GM12878 (cell line): ENCODE results near the gene CDC45. TPM values are rescaled to one million over a fixed set of nuclear protein-coding genes. Genes with fewer than 3 reads are reported as not detected.

Experiments
- ATAC-seq: fragments of 200-7000 bp; cut with Tn5 transposase; 3 replicates; pipeline ENCODE4 v1.9.1; 2020; ENCODE audit warnings: mild to moderate bottlenecking, moderate library complexity
- BruUV-seq: library from RNA; stranded (reverse); fragments of 400-500 nt; replicated peaks from 2 replicates; lab custom pipeline; 2021; lab: Mats Ljungman, UMichigan
- CTCF ChIA-PET: fragments of 300-600 bp; sonication (Branson Sonifier 250); formaldehyde crosslinking; extraction: SDS; loops from one replicate; lab custom pipeline; 2021; ENCODE audit warnings: inconsistent platforms; lab: Yijun Ruan, JAX
- POLR2A ChIA-PET: fragments of 350-600 bp; formaldehyde crosslinking; extraction: SDS; loops from one replicate; lab custom pipeline; 2021; ENCODE audit warnings: inconsistent platforms; lab: Charles Lee
- RAD21 ChIA-PET: fragments of 300-600 bp; sonication (Branson Sonifier 250); formaldehyde crosslinking; loops from one replicate; lab custom pipeline; 2023; ENCODE audit warnings: antibody characterized with exemption; ENCODE audit not compliant: unreplicated experiment; lab: Charles Lee
- SMC1A ChIA-PET: fragments of 300-600 bp; sonication (Branson Sonifier 250); formaldehyde crosslinking; loops from one replicate; lab custom pipeline; 2023; ENCODE audit not compliant: unreplicated experiment, uncharacterized antibody; lab: Charles Lee
- DNase-seq: peaks from one replicate; pipeline ENCODE4 v3.0.0-alpha.2; 2011; ENCODE audit warnings: low read depth, low spot score
- FAIRE-seq: peaks from 3 replicates; lab custom pipeline; 2011; peaks lifted over from hg19 to GRCh38; lab: Jason Lieb, UNC
- H2AFZ ChIP-seq: 2 replicates; pipeline ENCODE4 v1.6.0; 2011; ENCODE audit warnings: low read depth, low read length, control low read depth; ENCODE audit not compliant: control insufficient read depth
- H3K27ac ChIP-seq: 2 replicates; pipeline ENCODE4 v1.5.1; 2011; ENCODE audit warnings: control low read depth; ENCODE audit not compliant: control insufficient read depth, insufficient read depth
- H3K27me3 ChIP-seq, 2 experiments: replicated peaks in 1 of 2; 2 replicates each; pipeline versions ENCODE4 v1.6.0 to v1.6.1; 2011; ENCODE audit warnings: low read length in 1 of 2; ENCODE audit not compliant: control insufficient read depth in 2 of 2, insufficient read depth in 2 of 2
- H3K36me3 ChIP-seq, 2 experiments: 2 replicates each; pipeline ENCODE4 v1.5.1; 2011; ENCODE audit warnings: low read length in 1 of 2; ENCODE audit not compliant: control insufficient read depth in 2 of 2, insufficient read depth in 2 of 2
- H3K4me1 ChIP-seq: 2 replicates; pipeline ENCODE4 v1.6.1; 2011; ENCODE audit warnings: mild to moderate bottlenecking, low read length, moderate library complexity, mixed read lengths; ENCODE audit not compliant: control insufficient read depth, insufficient read depth
- H3K4me2 ChIP-seq: 2 replicates; pipeline ENCODE4 v1.6.0; 2011; ENCODE audit warnings: control low read depth; ENCODE audit not compliant: control insufficient read depth, insufficient read depth
- H3K4me3 ChIP-seq: fragments of 200-600 bp; sonication (generic); 2 replicates; pipeline ENCODE4 v1.5.1; 2016
- H3K79me2 ChIP-seq: 2 replicates; pipeline ENCODE4 v1.6.0; 2011; ENCODE audit warnings: low read length; ENCODE audit not compliant: control insufficient read depth, insufficient read depth
- H3K9ac ChIP-seq: 2 replicates; pipeline ENCODE4 v1.8.0; 2011; ENCODE audit warnings: low read length, control low read depth, mixed read lengths; ENCODE audit not compliant: control insufficient read depth, insufficient read depth
- H3K9me3 ChIP-seq: replicated peaks from 3 replicates; pipeline ENCODE4 v1.5.1; 2011; ENCODE audit warnings: mild to moderate bottlenecking, low read length; ENCODE audit not compliant: control insufficient read depth, insufficient read depth
- H4K20me1 ChIP-seq: 2 replicates; pipeline ENCODE4 v1.6.0; 2011; ENCODE audit not compliant: control insufficient read depth, insufficient read depth
- E2F8 ChIP-seq: fragments of 450-650 bp; IDR thresholded peaks from 2 replicates; pipeline ENCODE4 v1.6.1; 2018; ENCODE audit warnings: mild to moderate bottlenecking, low read depth, moderate library complexity; ENCODE audit not compliant: partially characterized antibody
- FOS ChIP-seq: IDR thresholded peaks from 3 replicates; pipeline ENCODE4 v1.6.1; 2011; ENCODE audit warnings: borderline replicate concordance; ENCODE audit not compliant: insufficient read length; ENCODE audit errors: extremely low read depth
- FOXK2 ChIP-seq: fragments of 450-650 bp; IDR thresholded peaks from 2 replicates; pipeline ENCODE4 v1.6.1; 2017; ENCODE audit warnings: mild to moderate bottlenecking, moderate library complexity
- MYC ChIP-seq: IDR thresholded peaks from 2 replicates; pipeline ENCODE4 v1.6.1; 2011; ENCODE audit warnings: mild to moderate bottlenecking, low read length, moderate library complexity, inconsistent platforms; ENCODE audit not compliant: insufficient read depth, insufficient replicate concordance, insufficient read length, severe bottlenecking
- TCF7 ChIP-seq: IDR thresholded peaks from 2 replicates; pipeline ENCODE4 v1.6.1; 2014; ENCODE audit warnings: antibody characterized with exemption, borderline replicate concordance
- WGBS: methylation state at CpG from one replicate; pipeline ENCODE4 v1.1.6; 2016; ENCODE audit warnings: low lambda C conversion rate; ENCODE audit not compliant: insufficient replicate concordance, insufficient coverage; ENCODE audit errors: missing lambda C conversion rate; 5-methylcytosine and 5-hydroxymethylcytosine counted together
- in situ Hi-C: fragments of 300-500 bp; cut with MboI; formaldehyde crosslinking; loops from 9 replicates; pipeline ENCODE4 v1.14.3; 2018; ENCODE audit warnings: mixed read lengths
- intact Hi-C: fragments of 100-400 bp; cut with micrococcal nuclease; formaldehyde crosslinking; loops from one replicate; pipeline ENCODE4 v1.14.2; 2022; ENCODE audit not compliant: unreplicated experiment
- polyA plus RNA-seq, 11 experiments: library from polyadenylated mRNA; depleted of rRNA in 4 of 11; unstranded in 6 of 11; stranded (reverse) in 5 of 11; fragments of >200 nt; fragmentation: Nextera tagmentation in 4 of 11; fragmentation: Illumina TruSeq in 1 of 11; extraction: Ambion mirVana in 4 of 11; extraction: Trizol in 1 of 11; gene quantifications; 1 replicate in 1 of 11; 2 replicates in 10 of 11; pipeline versions ENCODE4 v1.2.1 to v1.2.3, GENCODE V29; 2011 to 2016; ENCODE audit warnings: inconsistent platforms in 2 of 11, missing spikeins in 2 of 11, low read depth in 1 of 11
- total RNA-seq, 4 experiments: library from RNA; depleted of rRNA in 3 of 4; stranded (reverse); fragments of >200 nt in 3 of 4; fragmentation: Illumina TruSeq in 1 of 4; extraction: Trizol in 1 of 4; gene quantifications; 2 replicates each; pipeline versions ENCODE4 v1.2.1 to v1.2.3, GENCODE V29; 2013 to 2021

Gene CDC45
- total and polyA plus RNA-seq, 10 of the 15 experiments (the other 5 are each of a cell fraction or from before 2014, with no cell fraction given) = 40.8 to 88.5 (median 54.2) TPM

GRCh38 chr22:19515654-19516377 lies 36.1 kb downstream of the CDC45 start:
- H3K9ac ChIP-seq = no peak overlapping the region
- no peaks in the 10 kb centered on the region for H3K4me1 ChIP-seq
- no peaks in the 10 kb centered on the region for H3K79me2 ChIP-seq
- ATAC-seq (no peak), DNase-seq (no peak), FAIRE-seq (no peak)
- no peak overlapping the region for H2AFZ ChIP-seq
- no TSS peak for BruUV-seq
- H3K27me3 ChIP-seq = no peaks in the 10 kb centered on the region
- no peaks in the 10 kb centered on the region for H4K20me1 ChIP-seq
- H3K4me2 ChIP-seq = no peak overlapping the region
- no peak overlapping the region for H3K4me3 ChIP-seq
- in situ Hi-C loops = loop anchor here (5.0 kb wide), 1 partner anchor 51 kb away; no protein-coding TSS in a partner anchor
- TF ChIP-seq MYC (no peak), FOXK2 (no peak), TCF7 (no peak), FOS (no peak), E2F8 (no peak)
- ChIA-PET SMC1A (no interaction called here), RAD21 (no interaction called here), CTCF (no interaction called here), POLR2A (no interaction called here)
- H3K9me3 ChIP-seq = no peaks in the 10 kb centered on the region
- intact Hi-C loops = no loop called here
- H3K27ac ChIP-seq = no peak overlapping the region
- WGBS = 92% methylated on average over 11 of the region's 12 CpGs
- H3K36me3 ChIP-seq = peaks cover 6 to 20% of the 10 kb centered on the region in 2 experiments; a peak in 3 of 4 replicates
